AG04449 (cell line): Measurements from ENCODE around the gene BICDL1.

Source experiments
- CTCF ChIA-PET: fragments of 350-600 bp; formaldehyde crosslinking; extraction: SDS; loops from one replicate; lab custom pipeline; 2021; ENCODE audit warnings: antibody characterized with exemption; lab: Yijun Ruan, JAX
- POLR2A ChIA-PET: fragments of 400-600, 350-600 bp; formaldehyde crosslinking; extraction: SDS; loops from one replicate; lab custom pipeline; 2020; ENCODE audit warnings: antibody characterized with exemption, inconsistent platforms; lab: Yijun Ruan, JAX
- DNase-seq: peaks from one replicate; pipeline ENCODE4 v3.0.0-alpha.2; 2010; ENCODE audit warnings: low read depth, low spot score
- H3K4me3 ChIP-seq: 2 replicates; pipeline ENCODE4 v1.5.1; 2011; ENCODE audit warnings: low read depth, mild to moderate bottlenecking, control low read depth, low read length
- TF ChIP-seq, protein P1 (sequence below): IDR thresholded peaks from one replicate; pipeline ENCODE4 v1.5.1; 2011; ENCODE audit warnings: mild to moderate bottlenecking, moderate library complexity, low read length, control low read depth, inconsistent platforms; ENCODE audit not compliant: insufficient read depth; ENCODE audit errors: missing control alignments

BICDL1 gene

DNA sequence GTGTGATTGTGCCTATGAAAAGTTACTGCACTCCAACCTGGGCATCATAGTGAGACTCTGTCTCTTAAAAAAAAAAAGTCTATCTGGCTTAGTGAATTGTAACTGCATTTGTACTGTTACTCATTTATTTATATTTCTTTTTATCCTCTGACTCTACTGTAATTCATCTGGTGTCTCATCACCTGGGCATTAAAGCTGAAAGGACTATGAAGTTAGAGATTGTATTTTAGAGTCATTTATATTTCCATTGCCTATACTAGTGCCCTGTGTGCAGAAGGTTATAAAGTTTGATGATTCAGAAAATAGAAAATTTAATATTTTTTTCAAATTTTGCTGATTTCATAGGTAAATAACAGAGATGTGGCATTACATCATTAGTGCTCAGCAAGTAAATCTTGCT, 30.2 kb downstream of the BICDL1 start:
- DNase-seq = no peak
- TF ChIP-seq, protein P1, sequence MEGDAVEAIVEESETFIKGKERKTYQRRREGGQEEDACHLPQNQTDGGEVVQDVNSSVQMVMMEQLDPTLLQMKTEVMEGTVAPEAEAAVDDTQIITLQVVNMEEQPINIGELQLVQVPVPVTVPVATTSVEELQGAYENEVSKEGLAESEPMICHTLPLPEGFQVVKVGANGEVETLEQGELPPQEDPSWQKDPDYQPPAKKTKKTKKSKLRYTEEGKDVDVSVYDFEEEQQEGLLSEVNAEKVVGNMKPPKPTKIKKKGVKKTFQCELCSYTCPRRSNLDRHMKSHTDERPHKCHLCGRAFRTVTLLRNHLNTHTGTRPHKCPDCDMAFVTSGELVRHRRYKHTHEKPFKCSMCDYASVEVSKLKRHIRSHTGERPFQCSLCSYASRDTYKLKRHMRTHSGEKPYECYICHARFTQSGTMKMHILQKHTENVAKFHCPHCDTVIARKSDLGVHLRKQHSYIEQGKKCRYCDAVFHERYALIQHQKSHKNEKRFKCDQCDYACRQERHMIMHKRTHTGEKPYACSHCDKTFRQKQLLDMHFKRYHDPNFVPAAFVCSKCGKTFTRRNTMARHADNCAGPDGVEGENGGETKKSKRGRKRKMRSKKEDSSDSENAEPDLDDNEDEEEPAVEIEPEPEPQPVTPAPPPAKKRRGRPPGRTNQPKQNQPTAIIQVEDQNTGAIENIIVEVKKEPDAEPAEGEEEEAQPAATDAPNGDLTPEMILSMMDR = no peak
- ChIA-PET POLR2A (no interaction called here), CTCF (interaction anchor here (0.8 kb wide), 1 partner anchor 29 kb away, joined by 3 read pairs; no protein-coding TSS in a partner anchor)
- no peak overlapping the region for H3K4me3 ChIP-seq

DNA sequence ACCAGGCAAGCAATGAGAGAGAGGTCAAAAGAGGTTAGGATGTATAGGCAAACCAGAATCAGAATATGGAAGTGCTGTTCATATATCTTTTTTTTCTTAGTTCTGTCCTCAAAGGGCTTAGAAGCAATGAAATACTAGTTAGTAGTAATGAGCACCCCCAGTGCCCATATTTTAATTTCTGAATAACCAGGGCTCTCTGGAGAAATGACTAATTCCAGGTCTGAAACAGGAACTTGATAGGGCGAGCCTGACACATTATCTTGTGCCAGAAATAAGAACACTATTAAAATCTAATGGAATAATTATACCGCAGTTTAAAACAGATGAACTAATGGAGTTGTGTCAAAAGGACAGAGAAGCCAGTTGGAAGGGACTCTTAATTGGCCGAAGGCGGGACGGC, 30.9 kb downstream of the BICDL1 start:
- CTCF ChIA-PET = no interaction called here
- TF ChIP-seq, protein P1 = no peak
- H3K4me3 ChIP-seq = no peak overlapping the region
- POLR2A ChIA-PET = no interaction called here
- DNase-seq = no peak

DNA sequence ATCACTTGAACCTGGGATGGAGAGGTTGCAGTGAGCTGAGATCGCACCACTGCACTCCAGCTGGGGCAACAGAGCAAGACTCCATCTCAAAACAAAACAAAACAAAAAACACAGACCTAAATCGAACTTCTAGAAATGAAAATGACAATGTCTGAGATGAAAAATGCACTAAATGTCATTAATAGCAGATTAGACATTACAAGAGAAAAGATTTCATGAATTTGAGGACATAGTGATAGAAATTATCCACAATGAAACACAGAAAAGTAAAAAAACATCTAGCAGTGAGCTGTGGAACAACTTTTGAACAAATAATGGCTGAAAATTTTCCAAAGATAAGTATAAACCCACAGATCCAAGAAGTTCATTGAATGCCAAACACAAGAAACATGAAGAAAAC, 35.2 kb downstream of the BICDL1 start:
- DNase-seq = no peak
- TF ChIP-seq, protein P1 = no peak
- CTCF ChIA-PET = no interaction called here
- no peak overlapping the region for H3K4me3 ChIP-seq
- POLR2A ChIA-PET = no interaction called here

DNA sequence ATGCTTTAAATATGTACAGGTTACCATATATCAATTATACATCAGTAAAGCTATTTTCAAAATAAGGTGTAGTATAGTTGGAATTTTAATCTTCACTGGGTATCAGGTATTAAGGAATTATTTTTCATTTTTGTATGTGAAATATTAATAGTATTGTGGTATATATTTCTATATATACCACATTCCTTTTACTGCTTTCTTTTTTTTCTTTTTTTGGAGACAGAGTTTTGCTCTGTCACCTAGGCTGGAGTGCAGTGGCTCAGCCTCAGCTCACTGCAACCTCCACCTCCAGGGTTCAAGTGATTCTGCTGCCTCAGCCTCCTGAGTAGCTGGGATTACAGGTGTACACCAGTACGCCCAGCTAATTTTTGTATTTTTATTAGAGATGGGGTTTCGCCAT, 36.6 kb downstream of the BICDL1 start:
- DNase-seq = no peak
- ChIA-PET CTCF (no interaction called here), POLR2A (no interaction called here)
- TF ChIP-seq, protein P1 = no peak
- no peak overlapping the region for H3K4me3 ChIP-seq

- DNase-seq = no peak
- no peak overlapping the region for H3K4me3 ChIP-seq
- TF ChIP-seq, protein P1 = no peak
- ChIA-PET POLR2A (no interaction called here), CTCF (interaction anchor here (0.6 kb wide), 1 partner anchor 25 kb away, joined by 3 read pairs; no protein-coding TSS in a partner anchor)
Observed at GRCh38 chr12:120032242-120032641, 43.2 kb downstream of the BICDL1 start.

- ChIA-PET CTCF (no interaction called here), POLR2A (no interaction called here)
- H3K4me3 ChIP-seq = no peak overlapping the region
- DNase-seq = no peak
- TF ChIP-seq, protein P1 = no peak
Observed at GRCh38 chr12:120037851-120038250, 48.8 kb downstream of the BICDL1 start.
